Panc1 (cell line): ENCODE measurements around the gene CRTC1.

Experiments used
- CTCF ChIP-seq: fragments of 450-650 bp; IDR thresholded peaks from 2 replicates; pipeline ENCODE4 v1.5.1; 2017; ENCODE audit warnings: mild to moderate bottlenecking
- POLR2AphosphoS5 ChIP-seq: IDR thresholded peaks from 2 replicates; pipeline ENCODE4 v1.6.1; 2012; ENCODE audit warnings: mild to moderate bottlenecking, low read depth, low read length, moderate library complexity
- REST ChIP-seq, 2 experiments: IDR thresholded peaks; 2 replicates each; pipeline ENCODE4 v1.6.1; 2011 to 2012; ENCODE audit warnings: low read depth in 2 of 2, control low read depth in 1 of 2, low read length in 1 of 2, mild to moderate bottlenecking in 1 of 2, moderate library complexity in 1 of 2; ENCODE audit not compliant: insufficient read depth in 1 of 2

- TF ChIP-seq POLR2AphosphoS5, result no peak
- TF ChIP-seq REST (IDR thresholded peaks at IDR 0.05; ENCODE audit: insufficient read depth in 1 of 2, low read depth in 2 of 2, low read length in 1 of 2), result no peak
- no peak for TF ChIP-seq CTCF
These were observed 76.0 kb downstream of the CRTC1 start for GRCh38 chr19:18759304-18759994.
